Activated naive CD4-positive, alpha-beta T cell treated with anti-CD3 and anti-CD28 coated beads, Interleukin-2, amount 10 ng/mL, durations not matched to agents 7 days and 5 days (primary cell): ENCODE results near the gene ATP2A3.
A peak's percentile ranks its signal among the peaks of the same experiment; 100 is the strongest.

Experiments used
- CTCF ChIA-PET: fragments of 350-600 bp; sonication (Branson Sonifier 250); formaldehyde crosslinking; loops from one replicate; lab custom pipeline; 2021; ENCODE audit warnings: antibody characterized with exemption; lab: Charles Lee
- DNase-seq: peaks from one replicate; pipeline ENCODE4 v3.0.0-alpha.2; 2020
- H3K27ac Mint-ChIP-seq: one replicate; pipeline ENCODE4 v1.8.0; 2021; ENCODE audit warnings: mild to moderate bottlenecking, moderate library complexity, mixed read lengths
- H3K27me3 Mint-ChIP-seq: one replicate; pipeline ENCODE4 v1.8.0; 2021; ENCODE audit warnings: mild to moderate bottlenecking, mixed read lengths
- H3K36me3 Mint-ChIP-seq: one replicate; pipeline ENCODE4 v1.8.0; 2021; ENCODE audit warnings: mixed read lengths
- H3K4me1 Mint-ChIP-seq: one replicate; pipeline ENCODE4 v1.8.0; 2021; ENCODE audit warnings: mixed read lengths
- H3K4me3 Mint-ChIP-seq: one replicate; pipeline ENCODE4 v1.8.0; 2021; ENCODE audit warnings: mild to moderate bottlenecking, moderate library complexity, mixed read lengths
- H3K9me3 Mint-ChIP-seq: one replicate; pipeline ENCODE4 v1.8.0; 2021; ENCODE audit warnings: mixed read lengths

Gene ATP2A3

GRCh38 chr17:3986270-3986938 lies 22.2 kb upstream of the ATP2A3 start:
- no peaks in the 10 kb centered on the region for H3K36me3 Mint-ChIP-seq
- H3K27me3 Mint-ChIP-seq: peaks cover 49% of the 10 kb centered on the region

DNA sequence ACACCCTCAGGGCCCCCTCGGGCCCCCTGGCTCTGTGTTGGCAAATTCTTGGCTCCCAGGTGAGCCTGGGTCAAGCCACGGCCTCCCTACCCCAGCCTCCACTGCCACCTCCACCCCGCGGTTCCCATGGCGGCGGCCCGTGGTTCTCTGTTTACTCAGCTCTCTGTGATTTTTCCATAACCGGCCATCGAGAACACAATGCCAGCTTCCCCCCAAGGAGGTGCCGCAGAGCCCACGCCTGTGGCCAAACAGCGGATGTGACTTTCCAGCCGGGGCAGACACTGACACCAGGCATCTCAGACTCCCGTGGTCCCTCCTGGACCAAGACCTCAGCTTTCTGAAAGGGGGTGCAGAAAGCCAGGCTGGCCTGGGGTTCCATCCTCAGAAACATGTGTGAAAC lies 21.6 kb upstream of the ATP2A3 start:
- Mint-ChIP-seq H3K27ac (no peak overlapping the region), H3K9me3 (no peaks in the 10 kb centered on the region), H3K36me3 (no peaks in the 10 kb centered on the region), H3K27me3 (peaks cover 44% of the 10 kb centered on the region), H3K4me3 (no peak overlapping the region), H3K4me1 (peaks cover 16% of the 10 kb centered on the region)
- CTCF ChIA-PET: interaction anchor here (0.7 kb wide), 1 partner anchor 72 kb away, joined by 3 read pairs; no protein-coding TSS in a partner anchor
- DNase-seq: peak; percentile 10

More at GRCh38 chr17:3986270-3986938, 22.2 kb upstream of the ATP2A3 start:
- Mint-ChIP-seq H3K4me3 (no peak overlapping the region), H3K9me3 (no peaks in the 10 kb centered on the region), H3K27ac (no peak overlapping the region), H3K4me1 (peaks cover 16% of the 10 kb centered on the region)
- peak; percentile 16 for DNase-seq
- CTCF ChIA-PET: interaction anchor here (0.8 kb wide), 1 partner anchor 67 kb away, joined by 3 read pairs; no protein-coding TSS in a partner anchor

- Mint-ChIP-seq H3K4me3 (no peak overlapping the region), H3K9me3 (no peaks in the 10 kb centered on the region), H3K27me3 (peaks cover 37% of the 10 kb centered on the region), H3K27ac (no peak overlapping the region), H3K4me1 (peaks cover 17% of the 10 kb centered on the region), H3K36me3 (no peaks in the 10 kb centered on the region)
- no peak for DNase-seq
- CTCF ChIA-PET: no interaction called here
These were observed 19.6 kb upstream of the ATP2A3 start for GRCh38 chr17:3983606-3984484.

DNA sequence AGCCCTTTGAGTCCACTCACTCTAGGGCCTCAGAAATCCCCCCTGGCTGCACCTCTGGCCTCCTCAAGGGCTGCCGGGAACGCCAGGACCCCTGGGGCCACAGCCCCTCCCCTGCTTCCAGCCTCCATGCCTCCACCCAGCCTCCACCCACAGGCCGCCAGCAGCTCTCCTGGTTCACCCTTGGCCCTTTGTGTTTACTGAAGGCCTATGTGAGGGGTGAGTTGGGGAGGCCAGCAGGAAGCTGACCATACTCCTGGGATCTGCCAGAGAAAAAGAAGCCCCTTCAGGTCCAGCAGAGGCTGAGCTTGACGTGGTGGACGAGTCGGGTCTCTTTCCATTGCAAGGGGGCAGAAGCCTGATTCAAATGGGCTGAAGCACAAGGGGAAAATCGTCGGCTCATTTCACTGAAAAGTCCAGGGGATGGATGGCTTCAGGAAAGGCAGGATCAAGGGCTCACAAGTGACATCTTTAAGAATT lies 18.3 kb upstream of the ATP2A3 start:
- H3K9me3 Mint-ChIP-seq: no peaks in the 10 kb centered on the region
- CTCF ChIA-PET: interaction anchor here (0.9 kb wide), 1 partner anchor 68 kb away, joined by 4 read pairs; no protein-coding TSS in a partner anchor
- DNase-seq: peak; percentile 8
- H3K27ac Mint-ChIP-seq: no peak overlapping the region
- H3K27me3 Mint-ChIP-seq: peaks cover 37% of the 10 kb centered on the region
- no peaks in the 10 kb centered on the region for H3K36me3 Mint-ChIP-seq
- no peak overlapping the region for H3K4me3 Mint-ChIP-seq
- peaks cover 17% of the 10 kb centered on the region for H3K4me1 Mint-ChIP-seq

GRCh38 chr17:3982113-3982512 lies 17.9 kb upstream of the ATP2A3 start:
- H3K9me3 Mint-ChIP-seq: no peaks in the 10 kb centered on the region
- H3K27ac Mint-ChIP-seq: no peak overlapping the region
- H3K4me1 Mint-ChIP-seq: peaks cover 17% of the 10 kb centered on the region
- CTCF ChIA-PET: interaction anchor here (0.9 kb wide), 1 partner anchor 67 kb away, joined by 4 read pairs; no protein-coding TSS in a partner anchor
- DNase-seq: no peak
- H3K27me3 Mint-ChIP-seq: peaks cover 34% of the 10 kb centered on the region
- H3K36me3 Mint-ChIP-seq: no peaks in the 10 kb centered on the region
- H3K4me3 Mint-ChIP-seq: no peak overlapping the region

GRCh38 chr17:3981455-3981854 lies 17.2 kb upstream of the ATP2A3 start:
- Mint-ChIP-seq H3K4me3 (no peak overlapping the region), H3K9me3 (no peaks in the 10 kb centered on the region), H3K4me1 (peaks cover 17% of the 10 kb centered on the region), H3K36me3 (no peaks in the 10 kb centered on the region), H3K27ac (no peak overlapping the region), H3K27me3 (peaks cover 27% of the 10 kb centered on the region)
- DNase-seq: no peak
- CTCF ChIA-PET: interaction anchor here (0.6 kb wide), 1 partner anchor 1477 kb away, joined by 3 read pairs; no protein-coding TSS in a partner anchor

- CTCF ChIA-PET: no interaction called here
- Mint-ChIP-seq H3K4me3 (no peak overlapping the region), H3K9me3 (no peaks in the 10 kb centered on the region), H3K4me1 (peaks cover 17% of the 10 kb centered on the region), H3K27me3 (peaks cover 18% of the 10 kb centered on the region), H3K27ac (no peak overlapping the region), H3K36me3 (no peaks in the 10 kb centered on the region)
- DNase-seq: no peak
These were observed 16.3 kb upstream of the ATP2A3 start for GRCh38 chr17:3980381-3981014.

DNA sequence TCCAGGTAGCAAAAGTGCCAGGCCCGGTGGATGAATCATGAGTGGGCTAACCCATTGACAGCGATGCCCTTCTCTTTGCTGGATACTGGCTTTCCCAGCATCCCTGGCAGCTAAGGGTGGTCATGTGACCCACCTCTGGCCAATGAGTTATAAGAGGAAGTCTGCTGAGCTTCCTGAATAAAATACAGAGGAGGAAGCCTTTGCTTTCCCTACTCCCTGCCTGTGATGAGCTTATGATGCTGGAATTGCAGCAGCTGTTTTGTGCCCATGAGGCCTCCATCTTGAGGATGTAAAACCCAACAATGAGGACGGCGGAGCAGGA lies 15.0 kb upstream of the ATP2A3 start:
- peaks cover 6% of the 10 kb centered on the region for H3K36me3 Mint-ChIP-seq
- peaks cover 17% of the 10 kb centered on the region for H3K4me1 Mint-ChIP-seq
- peaks cover 21% of the 10 kb centered on the region for H3K27me3 Mint-ChIP-seq
- H3K27ac Mint-ChIP-seq: no peak overlapping the region
- no peak overlapping the region for H3K4me3 Mint-ChIP-seq
- CTCF ChIA-PET: interaction anchor here (0.6 to 1.2 kb wide), 4 partner anchors 14 to 269 kb away, joined by 3 to 5 read pairs (median 4); partner anchors contain the start of gene ATP2A3
- peaks cover 9% of the 10 kb centered on the region for H3K9me3 Mint-ChIP-seq
- DNase-seq: no peak

DNA sequence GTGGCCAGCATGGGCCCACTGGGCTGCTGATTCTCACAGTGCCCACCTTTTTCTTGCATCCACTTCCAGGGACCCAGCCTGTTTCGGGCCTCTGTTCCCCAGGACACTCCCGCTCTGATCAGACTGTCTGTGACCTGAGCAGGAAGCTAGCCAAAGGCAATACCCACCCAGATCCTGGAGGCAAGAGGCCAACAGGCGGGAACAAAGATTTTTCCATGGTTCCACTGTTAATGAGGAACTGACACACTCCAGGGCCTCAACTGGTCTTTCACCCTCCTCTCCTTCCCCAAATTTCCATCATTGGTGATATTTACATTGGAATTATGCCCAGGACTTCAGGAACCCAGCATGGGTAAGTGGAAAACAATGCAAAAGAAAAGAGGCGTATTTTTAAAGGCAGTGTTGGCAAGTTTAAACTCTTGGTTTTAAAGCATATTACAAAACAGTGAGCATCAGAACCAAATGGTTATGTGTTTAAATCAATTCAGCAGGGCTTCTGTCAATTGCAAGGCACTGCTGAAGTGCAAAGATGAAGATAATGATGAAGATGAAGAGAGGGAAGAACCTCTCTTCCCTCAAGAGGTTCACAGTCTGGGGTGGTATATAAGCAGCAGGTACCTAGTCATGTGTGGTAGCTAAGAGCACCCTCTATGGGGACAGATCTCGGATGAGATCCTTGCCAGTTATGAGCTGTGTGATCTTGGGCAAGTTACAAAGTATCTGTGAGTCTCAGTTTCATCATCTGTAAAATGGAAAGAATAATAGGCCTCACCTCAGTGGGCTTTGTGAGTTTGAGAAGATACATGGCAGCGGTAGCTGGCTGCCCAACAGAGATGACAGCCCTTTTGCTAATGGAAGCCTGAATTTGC lies 14.4 kb upstream of the ATP2A3 start:
- CTCF ChIA-PET: interaction anchor here (0.6 to 1.2 kb wide), 4 partner anchors 14 to 270 kb away, joined by 3 to 5 read pairs (median 4); partner anchors contain the start of gene ATP2A3
- Mint-ChIP-seq H3K27me3 (peaks cover 23% of the 10 kb centered on the region), H3K4me1 (peaks cover 17% of the 10 kb centered on the region), H3K27ac (no peak overlapping the region), H3K4me3 (no peak overlapping the region), H3K9me3 (peaks cover 9% of the 10 kb centered on the region), H3K36me3 (peaks cover 6% of the 10 kb centered on the region)
- DNase-seq: no peak

GRCh38 chr17:3977387-3977786 lies 13.2 kb upstream of the ATP2A3 start:
- CTCF ChIA-PET: interaction anchor here (1.2 kb wide), 1 partner anchor 24 kb away, joined by 3 read pairs; no protein-coding TSS in a partner anchor
- peaks cover 22% of the 10 kb centered on the region for H3K4me1 Mint-ChIP-seq
- peaks cover 9% of the 10 kb centered on the region for H3K9me3 Mint-ChIP-seq
- peaks cover 6% of the 10 kb centered on the region for H3K36me3 Mint-ChIP-seq
- H3K27ac Mint-ChIP-seq: no peak overlapping the region
- peaks cover 25% of the 10 kb centered on the region for H3K27me3 Mint-ChIP-seq
- DNase-seq: no peak
- no peak overlapping the region for H3K4me3 Mint-ChIP-seq

GRCh38 chr17:3976675-3977171 lies 12.5 kb upstream of the ATP2A3 start:
- peaks cover 9% of the 10 kb centered on the region for H3K9me3 Mint-ChIP-seq
- H3K27me3 Mint-ChIP-seq: peaks cover 28% of the 10 kb centered on the region
- H3K27ac Mint-ChIP-seq: no peak overlapping the region
- no peak overlapping the region for H3K4me3 Mint-ChIP-seq
- no peak for DNase-seq
- H3K36me3 Mint-ChIP-seq: peaks cover 6% of the 10 kb centered on the region
- peaks cover 29% of the 10 kb centered on the region for H3K4me1 Mint-ChIP-seq
- CTCF ChIA-PET: interaction anchor here (1.2 kb wide), 1 partner anchor 24 kb away, joined by 3 read pairs; no protein-coding TSS in a partner anchor

- no peak overlapping the region for H3K4me3 Mint-ChIP-seq
- no peak overlapping the region for H3K27ac Mint-ChIP-seq
- peaks cover 43% of the 10 kb centered on the region for H3K27me3 Mint-ChIP-seq
- H3K4me1 Mint-ChIP-seq: peaks cover 29% of the 10 kb centered on the region
- no peak for DNase-seq
- H3K9me3 Mint-ChIP-seq: peaks cover 9% of the 10 kb centered on the region
- CTCF ChIA-PET: interaction anchor here (0.7 kb wide), 1 partner anchor 128 kb away, joined by 3 read pairs; no protein-coding TSS in a partner anchor
- peaks cover 6% of the 10 kb centered on the region for H3K36me3 Mint-ChIP-seq
These were observed 10.7 kb upstream of the ATP2A3 start for GRCh38 chr17:3974980-3975379.
